ENCODE data around the gene PRC1. TPM values are rescaled to one million over a fixed set of nuclear protein-coding genes. Genes with fewer than 3 reads are reported as not detected.
"Not testable (repeated sequence)": the region's sequence is repeated elsewhere in the genome, so short reads cannot be mapped to it uniquely, and the experiment has no call there.

The PRC1 gene
- total RNA-seq, 1 donor, result 17.7 TPM

GRCh38 chr15:90931575-90931827, 62.8 kb downstream of the PRC1 start:
- peak overlapping the region; percentile 91 for H3K4me3 ChIP-seq (ENCODE audit: insufficient read depth, low read length)
- H4K20me1 ChIP-seq (ENCODE audit: insufficient read depth, low read length), result no peaks in the 10 kb centered on the region
- H3K4me1 ChIP-seq (ENCODE audit: insufficient read depth, low read length), result peaks cover 33% of the 10 kb centered on the region
- peaks cover 17% of the 10 kb centered on the region for H3K79me2 ChIP-seq (ENCODE audit: insufficient read depth, low read length)
- H3K9me3 ChIP-seq (ENCODE audit: low read depth, low read length), result no peaks in the 10 kb centered on the region
- H3K27ac ChIP-seq (ENCODE audit: low read depth, low read length), result peak overlapping the region; percentile 62
- H3K4me2 ChIP-seq (ENCODE audit: insufficient read depth, low read length), result peak overlapping the region; percentile 100
- TF ChIP-seq CTCF (IDR thresholded peaks at IDR 0.05; ENCODE audit: extremely low read depth, low read depth, low read length), result no peak
- H3K36me3 ChIP-seq (ENCODE audit: insufficient read depth, low read length), result peaks cover 2% of the 10 kb centered on the region
- no peak for DNase-seq (ENCODE audit: insufficient read length, low spot score, missing footprints)
- peak overlapping the region; percentile 92 for H2AFZ ChIP-seq (ENCODE audit: low read length)
- no peaks in the 10 kb centered on the region for H3K27me3 ChIP-seq (ENCODE audit: insufficient read depth, low read length)

GRCh38 chr15:90930861-90931574, 63.3 kb downstream of the PRC1 start:
- Histone ChIP-seq H3K27ac (ENCODE audit: low read depth, low read length) (peak overlapping the region; percentile 87), H4K20me1 (ENCODE audit: insufficient read depth, low read length) (no peaks in the 10 kb centered on the region), H3K4me1 (ENCODE audit: insufficient read depth, low read length) (peaks cover 29% of the 10 kb centered on the region), H3K36me3 (ENCODE audit: insufficient read depth, low read length) (no peaks in the 10 kb centered on the region), H3K9me3 (ENCODE audit: low read depth, low read length) (no peaks in the 10 kb centered on the region), H3K4me2 (ENCODE audit: insufficient read depth, low read length) (peak overlapping the region; percentile 100), H3K4me3 (ENCODE audit: insufficient read depth, low read length) (peak overlapping the region; percentile 88), H3K27me3 (ENCODE audit: insufficient read depth, low read length) (no peaks in the 10 kb centered on the region), H3K79me2 (ENCODE audit: insufficient read depth, low read length) (peaks cover 12% of the 10 kb centered on the region), H2AFZ (ENCODE audit: low read length) (no peak overlapping the region)
- no peak for TF ChIP-seq CTCF (IDR thresholded peaks at IDR 0.05; ENCODE audit: extremely low read depth, low read depth, low read length)
- peak; percentile 72 for DNase-seq (ENCODE audit: insufficient read length, low spot score, missing footprints)

GRCh38 chr15:90929246-90930019, 64.9 kb downstream of the PRC1 start:
- Histone ChIP-seq H3K27ac (ENCODE audit: low read depth, low read length) (peak overlapping the region; percentile 87), H3K27me3 (ENCODE audit: insufficient read depth, low read length) (no peaks in the 10 kb centered on the region), H2AFZ (ENCODE audit: low read length) (peak overlapping the region; percentile 97), H3K4me3 (ENCODE audit: insufficient read depth, low read length) (peak overlapping the region; percentile 88), H3K4me1 (ENCODE audit: insufficient read depth, low read length) (peaks cover 20% of the 10 kb centered on the region), H3K4me2 (ENCODE audit: insufficient read depth, low read length) (peak overlapping the region; percentile 92), H3K36me3 (ENCODE audit: insufficient read depth, low read length) (no peaks in the 10 kb centered on the region), H4K20me1 (ENCODE audit: insufficient read depth, low read length) (no peaks in the 10 kb centered on the region), H3K79me2 (ENCODE audit: insufficient read depth, low read length) (peaks cover 4% of the 10 kb centered on the region), H3K9me3 (ENCODE audit: low read depth, low read length) (no peaks in the 10 kb centered on the region)
- no peak for TF ChIP-seq CTCF (IDR thresholded peaks at IDR 0.05; ENCODE audit: extremely low read depth, low read depth, low read length)
- peak; percentile 26 for DNase-seq (ENCODE audit: insufficient read length, low spot score, missing footprints)

GRCh38 chr15:90928106-90928505, 66.2 kb downstream of the PRC1 start:
- H3K4me3 ChIP-seq (ENCODE audit: insufficient read depth, low read length); H4K20me1 ChIP-seq (ENCODE audit: insufficient read depth, low read length); H3K27ac ChIP-seq (ENCODE audit: low read depth, low read length); H3K79me2 ChIP-seq (ENCODE audit: insufficient read depth, low read length); H3K27me3 ChIP-seq (ENCODE audit: insufficient read depth, low read length); H3K9me3 ChIP-seq (ENCODE audit: low read depth, low read length); H3K36me3 ChIP-seq (ENCODE audit: insufficient read depth, low read length); H3K4me2 ChIP-seq (ENCODE audit: insufficient read depth, low read length); DNase-seq (ENCODE audit: insufficient read length, low spot score, missing footprints); H2AFZ ChIP-seq (ENCODE audit: low read length): not testable (repeated sequence)
- H3K4me1 ChIP-seq (ENCODE audit: insufficient read depth, low read length), result peaks cover 14% of the 10 kb centered on the region

GRCh38 chr15:90926766-90927165, 67.6 kb downstream of the PRC1 start:
- H3K79me2 ChIP-seq (ENCODE audit: insufficient read depth, low read length); H3K27me3 ChIP-seq (ENCODE audit: insufficient read depth, low read length); H4K20me1 ChIP-seq (ENCODE audit: insufficient read depth, low read length); H3K4me1 ChIP-seq (ENCODE audit: insufficient read depth, low read length); H3K4me3 ChIP-seq (ENCODE audit: insufficient read depth, low read length); DNase-seq (ENCODE audit: insufficient read length, low spot score, missing footprints); H3K27ac ChIP-seq (ENCODE audit: low read depth, low read length); H2AFZ ChIP-seq (ENCODE audit: low read length); H3K9me3 ChIP-seq (ENCODE audit: low read depth, low read length); H3K4me2 ChIP-seq (ENCODE audit: insufficient read depth, low read length); H3K36me3 ChIP-seq (ENCODE audit: insufficient read depth, low read length): not testable (repeated sequence)
